SH-SY5Y (cell line): ENCODE measurements around the gene ARMC2.

Experiments
- GATA2 ChIP-seq: IDR thresholded peaks from 2 replicates; pipeline ENCODE4 v1.6.1; 2011; ENCODE audit warnings: mild to moderate bottlenecking, low read depth, low read length
- GATA3 ChIP-seq: IDR thresholded peaks from 2 replicates; pipeline ENCODE4 v1.6.1; 2011; ENCODE audit warnings: low read depth, mild to moderate bottlenecking, low read length, moderate library complexity

DNA sequence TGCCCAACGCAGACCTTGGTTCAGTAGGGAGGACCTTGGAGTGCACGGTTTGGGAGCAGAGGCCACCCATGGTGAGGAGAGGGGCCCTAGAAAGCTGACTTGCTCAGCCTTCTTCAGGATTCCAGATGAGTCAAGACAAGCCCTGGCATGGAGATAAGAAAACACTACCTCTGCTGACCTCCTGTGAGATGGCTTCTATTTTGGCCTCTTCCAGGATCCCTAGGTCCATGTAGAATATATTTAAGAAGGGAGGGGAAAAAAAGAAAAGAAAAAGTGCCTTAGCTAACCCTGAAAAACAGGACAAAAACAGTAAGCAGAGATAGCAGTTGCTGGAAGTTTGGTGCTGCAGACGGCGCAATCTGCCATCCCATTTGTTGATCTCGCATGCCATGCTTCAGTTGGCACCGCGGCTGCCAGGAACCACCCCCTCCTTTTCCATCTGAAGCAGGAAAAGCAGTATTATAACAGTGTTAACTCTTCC lies 100.0 kb downstream of the ARMC2 start:
- TF ChIP-seq GATA2: no peak
- TF ChIP-seq GATA3: no peak
